MM.1S (cell line): ENCODE measurements around the gene ADAMTSL3.

Experiments
- DNase-seq: peaks from one replicate; pipeline ENCODE4 v3.0.0-alpha.2; 2015
- H2AFZ ChIP-seq: fragments of 300-600 bp; sonication (generic); 2 replicates; pipeline ENCODE4 v1.6.0; 2016; ENCODE audit warnings: antibody characterized with exemption, low read length
- H3F3A ChIP-seq: fragments of 300-600 bp; sonication (generic); 2 replicates; pipeline ENCODE4 v1.6.1; 2016; ENCODE audit warnings: mild to moderate bottlenecking, antibody characterized with exemption, low read length, moderate library complexity, mixed read lengths; ENCODE audit not compliant: insufficient read depth
- H3K27ac ChIP-seq: fragments of 300-600 bp; sonication (generic); 2 replicates; pipeline ENCODE4 v1.5.1; 2016; ENCODE audit warnings: mild to moderate bottlenecking, low read length
- H3K27me3 ChIP-seq: fragments of 300-600 bp; sonication (generic); replicated peaks from 2 replicates; pipeline ENCODE4 v1.6.0; 2016; ENCODE audit warnings: low read length; ENCODE audit not compliant: insufficient read depth
- H3K36me3 ChIP-seq: fragments of 300-600 bp; sonication (generic); replicated peaks from 2 replicates; pipeline ENCODE4 v1.6.1; 2016; ENCODE audit warnings: mild to moderate bottlenecking, low read length, mixed read lengths; ENCODE audit not compliant: insufficient read depth
- H3K4me1 ChIP-seq: fragments of 300-600 bp; sonication (generic); 2 replicates; pipeline ENCODE4 v1.6.1; 2016; ENCODE audit warnings: low read length, mixed read lengths
- H3K4me2 ChIP-seq: fragments of 300-600 bp; sonication (generic); 2 replicates; pipeline ENCODE4 v1.6.0; 2016; ENCODE audit warnings: low read depth, low read length
- H3K4me3 ChIP-seq: fragments of 300-600 bp; sonication (generic); 2 replicates; pipeline ENCODE4 v1.5.1; 2016; ENCODE audit warnings: low read length, mixed read lengths
- H3K79me2 ChIP-seq: fragments of 300-600 bp; sonication (generic); 2 replicates; pipeline ENCODE4 v1.6.1; 2016; ENCODE audit warnings: mixed run types, low read length, mixed read lengths
- H3K9ac ChIP-seq: fragments of 300-600 bp; sonication (generic); 2 replicates; pipeline ENCODE4 v1.6.1; 2016; ENCODE audit warnings: low read length, mixed read lengths
- H3K9me2 ChIP-seq: fragments of 300-600 bp; sonication (generic); replicated peaks from 2 replicates; pipeline ENCODE4 v1.6.1; 2016; ENCODE audit warnings: mild to moderate bottlenecking, low read length, mixed read lengths; ENCODE audit not compliant: insufficient read depth
- H3K9me3 ChIP-seq: fragments of 300-600 bp; sonication (generic); replicated peaks from 2 replicates; pipeline ENCODE4 v1.6.1; 2016; ENCODE audit warnings: mild to moderate bottlenecking, low read length, mixed read lengths; ENCODE audit not compliant: insufficient read depth
- H4K20me1 ChIP-seq: fragments of 300-600 bp; sonication (generic); 2 replicates; pipeline ENCODE4 v1.6.1; 2016; ENCODE audit warnings: mild to moderate bottlenecking, low read length, moderate library complexity, mixed read lengths; ENCODE audit not compliant: insufficient read depth
- CTCF ChIP-seq: fragments of 300-600 bp; sonication (generic); IDR thresholded peaks from 2 replicates; pipeline ENCODE4 v1.5.1; 2016; ENCODE audit warnings: antibody characterized with exemption, low read length, mixed read lengths
- EZH2 ChIP-seq: fragments of 300-600 bp; sonication (generic); optimal IDR thresholded peaks from 2 replicates; pipeline ENCODE3; 2017; ENCODE audit warnings: low read depth, mild to moderate bottlenecking, antibody characterized with exemption, low read length, mixed read lengths
- EZH2phosphoT487 ChIP-seq: fragments of 300-600 bp; sonication (generic); IDR thresholded peaks from 2 replicates; pipeline ENCODE4 v1.6.1; 2018; ENCODE audit warnings: antibody characterized with exemption, low read length

ADAMTSL3 gene

DNA sequence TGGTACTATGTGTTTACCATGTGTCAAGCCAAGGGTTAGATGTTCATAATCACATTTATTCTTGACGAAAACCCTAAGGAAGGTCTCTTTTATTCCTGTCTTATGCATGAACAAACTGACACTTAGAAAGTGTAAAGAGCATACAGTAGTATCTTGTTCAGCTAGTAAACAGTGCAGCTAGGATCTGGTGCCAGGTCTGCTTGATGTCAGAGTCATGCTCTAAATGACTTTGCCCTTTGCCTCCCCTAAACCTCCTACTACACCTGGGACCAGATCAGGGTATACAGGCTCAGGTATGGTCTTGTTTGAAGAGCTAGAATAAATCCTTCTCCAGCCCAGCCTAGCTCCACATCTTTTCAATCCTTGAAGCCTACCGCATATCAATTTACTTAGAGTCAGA is 232.4 kb downstream of the ADAMTSL3 start:
- Histone ChIP-seq H3K9ac (no peak overlapping the region), H3K79me2 (no peaks in the 10 kb centered on the region), H3K4me3 (no peak overlapping the region), H3K36me3 (no peaks in the 10 kb centered on the region), H2AFZ (no peak overlapping the region), H3K9me2 (no peaks in the 10 kb centered on the region), H3K27me3 (no peaks in the 10 kb centered on the region), H3F3A (no peaks in the 10 kb centered on the region), H3K27ac (no peak overlapping the region), H3K4me2 (no peak overlapping the region), H3K4me1 (no peaks in the 10 kb centered on the region), H4K20me1 (no peaks in the 10 kb centered on the region), H3K9me3 (no peaks in the 10 kb centered on the region)
- TF ChIP-seq EZH2phosphoT487, result no peak
- TF ChIP-seq EZH2, result no peak
- TF ChIP-seq CTCF, result no peak
- no peak for DNase-seq

DNA sequence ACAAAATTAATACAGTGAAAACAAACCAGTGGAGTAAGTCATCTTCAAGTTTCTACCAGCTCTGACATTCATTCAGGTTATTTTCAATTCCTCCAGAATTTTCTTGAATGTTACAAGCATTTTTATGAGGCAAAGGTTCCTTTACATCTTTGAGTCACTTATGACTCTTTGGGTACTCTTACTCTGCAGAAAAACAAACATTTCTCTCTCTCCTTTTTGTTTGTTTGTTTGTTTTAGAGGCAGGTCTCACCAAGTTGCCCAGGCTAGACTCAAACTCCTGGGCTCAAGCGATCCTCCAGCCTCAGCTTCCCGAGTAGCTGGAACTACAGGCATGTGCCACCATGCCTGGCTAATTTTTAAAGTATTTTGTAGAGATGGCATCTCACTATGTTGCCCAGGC is 233.5 kb downstream of the ADAMTSL3 start:
- no peaks in the 10 kb centered on the region for H4K20me1 ChIP-seq
- H3K4me1 ChIP-seq, result no peaks in the 10 kb centered on the region
- no peak overlapping the region for H2AFZ ChIP-seq
- no peak for DNase-seq
- no peaks in the 10 kb centered on the region for H3K9me2 ChIP-seq
- H3K36me3 ChIP-seq, result no peaks in the 10 kb centered on the region
- H3K4me3 ChIP-seq, result no peak overlapping the region
- H3K4me2 ChIP-seq, result no peak overlapping the region
- no peak overlapping the region for H3K9ac ChIP-seq
- H3K9me3 ChIP-seq, result no peaks in the 10 kb centered on the region
- H3K27me3 ChIP-seq, result no peaks in the 10 kb centered on the region
- H3K27ac ChIP-seq, result no peak overlapping the region
- H3F3A ChIP-seq, result no peaks in the 10 kb centered on the region
- TF ChIP-seq EZH2phosphoT487 (no peak), CTCF (no peak), EZH2 (no peak)
- H3K79me2 ChIP-seq, result no peaks in the 10 kb centered on the region

- no peaks in the 10 kb centered on the region for H3F3A ChIP-seq
- no peak for TF ChIP-seq EZH2phosphoT487
- no peak for TF ChIP-seq EZH2
- TF ChIP-seq CTCF, result no peak
- no peaks in the 10 kb centered on the region for H3K27me3 ChIP-seq
- H3K4me1 ChIP-seq, result no peaks in the 10 kb centered on the region
- no peak overlapping the region for H2AFZ ChIP-seq
- H3K27ac ChIP-seq, result no peak overlapping the region
- H3K79me2 ChIP-seq, result no peaks in the 10 kb centered on the region
- H4K20me1 ChIP-seq, result no peaks in the 10 kb centered on the region
- no peak for DNase-seq
- no peak overlapping the region for H3K4me2 ChIP-seq
- no peak overlapping the region for H3K4me3 ChIP-seq
- no peak overlapping the region for H3K9ac ChIP-seq
- no peaks in the 10 kb centered on the region for H3K9me2 ChIP-seq
- H3K9me3 ChIP-seq, result no peaks in the 10 kb centered on the region
- no peaks in the 10 kb centered on the region for H3K36me3 ChIP-seq
Observed at GRCh38 chr15:83887961-83888360, 234.0 kb downstream of the ADAMTSL3 start.
